Measurements from ENCODE around the gene SELENOO. TPM values are rescaled to one million over a fixed set of nuclear protein-coding genes. Genes with fewer than 3 reads are reported as not detected.
A peak's percentile ranks its signal among the peaks of the same experiment; 100 is the strongest.

Gene SELENOO
- total RNA-seq, 1 experiment from 2014 or later: 28.6 TPM

GRCh38 chr22:50216055-50216683 lies 15.4 kb downstream of the SELENOO start:
- TF ChIP-seq, protein P1, sequence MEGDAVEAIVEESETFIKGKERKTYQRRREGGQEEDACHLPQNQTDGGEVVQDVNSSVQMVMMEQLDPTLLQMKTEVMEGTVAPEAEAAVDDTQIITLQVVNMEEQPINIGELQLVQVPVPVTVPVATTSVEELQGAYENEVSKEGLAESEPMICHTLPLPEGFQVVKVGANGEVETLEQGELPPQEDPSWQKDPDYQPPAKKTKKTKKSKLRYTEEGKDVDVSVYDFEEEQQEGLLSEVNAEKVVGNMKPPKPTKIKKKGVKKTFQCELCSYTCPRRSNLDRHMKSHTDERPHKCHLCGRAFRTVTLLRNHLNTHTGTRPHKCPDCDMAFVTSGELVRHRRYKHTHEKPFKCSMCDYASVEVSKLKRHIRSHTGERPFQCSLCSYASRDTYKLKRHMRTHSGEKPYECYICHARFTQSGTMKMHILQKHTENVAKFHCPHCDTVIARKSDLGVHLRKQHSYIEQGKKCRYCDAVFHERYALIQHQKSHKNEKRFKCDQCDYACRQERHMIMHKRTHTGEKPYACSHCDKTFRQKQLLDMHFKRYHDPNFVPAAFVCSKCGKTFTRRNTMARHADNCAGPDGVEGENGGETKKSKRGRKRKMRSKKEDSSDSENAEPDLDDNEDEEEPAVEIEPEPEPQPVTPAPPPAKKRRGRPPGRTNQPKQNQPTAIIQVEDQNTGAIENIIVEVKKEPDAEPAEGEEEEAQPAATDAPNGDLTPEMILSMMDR (IDR thresholded peaks at IDR 0.05; ENCODE audit: unreplicated experiment): no peak
- CTCF ChIA-PET: interaction anchor here (0.6 kb wide), 2 partner anchors 109 to 224 kb away, joined by 4 to 7 read pairs; no protein-coding TSS in a partner anchor
- intact Hi-C loops (cut with micrococcal nuclease; ENCODE audit: unreplicated experiment): no loop called here
- DNase-seq: no peak
- Mint-ChIP-seq H3K9me3 (ENCODE audit: low read depth, unreplicated experiment) (no peaks in the 10 kb centered on the region), H3K27me3 (ENCODE audit: unreplicated experiment) (no peaks in the 10 kb centered on the region), H3K36me3 (ENCODE audit: insufficient read depth, unreplicated experiment) (peaks cover 79% of the 10 kb centered on the region), H3K4me1 (ENCODE audit: low read depth, unreplicated experiment) (peaks cover 8% of the 10 kb centered on the region), H3K4me3 (ENCODE audit: low read depth, unreplicated experiment) (no peak overlapping the region), H3K27ac (ENCODE audit: unreplicated experiment) (no peak overlapping the region)
- BruUV-seq (replicated peaks): no TSS peak

GRCh38 chr22:50216684-50217520 lies 16.1 kb downstream of the SELENOO start:
- H3K36me3 Mint-ChIP-seq (ENCODE audit: insufficient read depth, unreplicated experiment): peaks cover 82% of the 10 kb centered on the region
- no peaks in the 10 kb centered on the region for H3K9me3 Mint-ChIP-seq (ENCODE audit: low read depth, unreplicated experiment)
- CTCF ChIA-PET: interaction anchor here (0.5 kb wide), 1 partner anchor 328 kb away, joined by 3 read pairs; no protein-coding TSS in a partner anchor
- H3K27me3 Mint-ChIP-seq (ENCODE audit: unreplicated experiment): no peaks in the 10 kb centered on the region
- intact Hi-C loops (cut with micrococcal nuclease; ENCODE audit: unreplicated experiment): no loop called here
- BruUV-seq (replicated peaks): no TSS peak
- TF ChIP-seq, protein P1 (IDR thresholded peaks at IDR 0.05; ENCODE audit: unreplicated experiment): no peak
- H3K27ac Mint-ChIP-seq (ENCODE audit: unreplicated experiment): peak overlapping the region; percentile 22
- H3K4me3 Mint-ChIP-seq (ENCODE audit: low read depth, unreplicated experiment): no peak overlapping the region
- peaks cover 8% of the 10 kb centered on the region for H3K4me1 Mint-ChIP-seq (ENCODE audit: low read depth, unreplicated experiment)
- no peak for DNase-seq

- Mint-ChIP-seq H3K4me3 (ENCODE audit: low read depth, unreplicated experiment) (no peak overlapping the region), H3K36me3 (ENCODE audit: insufficient read depth, unreplicated experiment) (peaks cover 85% of the 10 kb centered on the region), H3K4me1 (ENCODE audit: low read depth, unreplicated experiment) (peaks cover 8% of the 10 kb centered on the region), H3K27me3 (ENCODE audit: unreplicated experiment) (no peaks in the 10 kb centered on the region), H3K27ac (ENCODE audit: unreplicated experiment) (peak overlapping the region; percentile 22), H3K9me3 (ENCODE audit: low read depth, unreplicated experiment) (no peaks in the 10 kb centered on the region)
- TF ChIP-seq, protein P1 (IDR thresholded peaks at IDR 0.05; ENCODE audit: unreplicated experiment): peak; percentile 16
- CTCF ChIA-PET: interaction anchor here (0.5 kb wide), 1 partner anchor 329 kb away, joined by 3 read pairs; no protein-coding TSS in a partner anchor
- intact Hi-C loops (cut with micrococcal nuclease; ENCODE audit: unreplicated experiment): no loop called here
- no peak for DNase-seq
- BruUV-seq (replicated peaks): no TSS peak
Observed at GRCh38 chr22:50217543-50218152, 16.8 kb downstream of the SELENOO start.

- no TSS peak for BruUV-seq (replicated peaks)
- H3K36me3 Mint-ChIP-seq (ENCODE audit: insufficient read depth, unreplicated experiment): peaks cover 85% of the 10 kb centered on the region
- no peaks in the 10 kb centered on the region for H3K27me3 Mint-ChIP-seq (ENCODE audit: unreplicated experiment)
- intact Hi-C loops (cut with micrococcal nuclease; ENCODE audit: unreplicated experiment): no loop called here
- H3K4me1 Mint-ChIP-seq (ENCODE audit: low read depth, unreplicated experiment): peaks cover 8% of the 10 kb centered on the region
- H3K4me3 Mint-ChIP-seq (ENCODE audit: low read depth, unreplicated experiment): no peak overlapping the region
- H3K9me3 Mint-ChIP-seq (ENCODE audit: low read depth, unreplicated experiment): no peaks in the 10 kb centered on the region
- CTCF ChIA-PET: no interaction called here
- no peak overlapping the region for H3K27ac Mint-ChIP-seq (ENCODE audit: unreplicated experiment)
- DNase-seq: no peak
- TF ChIP-seq, protein P1 (IDR thresholded peaks at IDR 0.05; ENCODE audit: unreplicated experiment): no peak
Observed at GRCh38 chr22:50218153-50218995, 17.6 kb downstream of the SELENOO start.

Measured in Calu3 (cell line).